H1 (cell line): ENCODE measurements around the gene SLC25A21. TPM values are rescaled to one million over a fixed set of nuclear protein-coding genes. Genes with fewer than 3 reads are reported as not detected.
A peak's percentile ranks its signal among the peaks of the same experiment; 100 is the strongest.

Experiments used
- CTCF ChIA-PET: fragments of 300-600 bp; sonication (Branson Sonifier 250); formaldehyde crosslinking; loops from one replicate; lab custom pipeline; 2021; ENCODE audit not compliant: partially characterized antibody; lab: Charles Lee
- POLR2A ChIA-PET: fragments of 300-600 bp; sonication (Branson Sonifier 250); formaldehyde crosslinking; loops from one replicate; lab custom pipeline; 2021; ENCODE audit warnings: inconsistent platforms; ENCODE audit not compliant: partially characterized antibody; lab: Charles Lee
- DNase-seq, 2 experiments: peaks; one replicate each; pipeline versions ENCODE4 v3.0.0 to v3.0.0-alpha.2; 2010 to 2022; ENCODE audit warnings: low spot score in 2 of 2, low read depth in 1 of 2, mixed read lengths in 1 of 2
- FAIRE-seq: peaks from 2 replicates; lab custom pipeline; 2011; peaks lifted over from hg19 to GRCh38; lab: Jason Lieb, UNC
- H2AFZ ChIP-seq: 2 replicates; pipeline ENCODE4 v1.8.1; 2012; ENCODE audit warnings: low read length, inconsistent platforms
- H2AK5ac ChIP-seq: 2 replicates; pipeline ENCODE4 v1.6.1; 2013; ENCODE audit warnings: low read depth, low read length
- H2BK120ac ChIP-seq: replicated peaks from 2 replicates; pipeline ENCODE3; 2013; ENCODE audit warnings: low read depth, low read length, inconsistent platforms
- H2BK12ac ChIP-seq: 2 replicates; pipeline ENCODE4 v1.6.1; 2013; ENCODE audit warnings: low read depth, low read length
- H2BK15ac ChIP-seq: 2 replicates; pipeline ENCODE4 v1.6.1; 2013; ENCODE audit warnings: low read length
- H2BK20ac ChIP-seq: 2 replicates; pipeline ENCODE4 v1.6.1; 2013; ENCODE audit warnings: low read length
- H2BK5ac ChIP-seq: 2 replicates; pipeline ENCODE4 v1.6.1; 2013; ENCODE audit warnings: low read depth, low read length
- H3K14ac ChIP-seq: 2 replicates; pipeline ENCODE4 v1.6.1; 2013; ENCODE audit warnings: inconsistent platforms; ENCODE audit not compliant: insufficient read length
- H3K18ac ChIP-seq: 2 replicates; pipeline ENCODE4 v1.6.1; 2013; ENCODE audit warnings: low read length; ENCODE audit errors: extremely low read depth
- H3K23ac ChIP-seq: 2 replicates; pipeline ENCODE4 v1.6.1; 2013; ENCODE audit warnings: inconsistent platforms; ENCODE audit not compliant: insufficient read length
- H3K23me2 ChIP-seq: 2 replicates; pipeline ENCODE4 v1.6.1; 2013; ENCODE audit warnings: low read depth, low read length
- H3K27ac ChIP-seq: 2 replicates; pipeline ENCODE4 v1.6.1; 2011; ENCODE audit warnings: low read depth, low read length, inconsistent platforms
- H3K27me3 ChIP-seq, 4 experiments: replicated peaks in 1 of 4; 1 replicate in 1 of 4; 2 replicates in 3 of 4; pipeline versions ENCODE4 v1.6.1 to v1.8.1; 2011 to 2013; ENCODE audit warnings: low read length in 3 of 4, mild to moderate bottlenecking in 3 of 4, inconsistent platforms in 2 of 4, mixed read lengths in 2 of 4, moderate library complexity in 1 of 4; ENCODE audit not compliant: control insufficient read depth in 3 of 4, insufficient read depth in 3 of 4; ENCODE audit errors: extremely low read depth in 1 of 4
- H3K36me3 ChIP-seq, 4 experiments: 2 replicates each; pipeline versions ENCODE4 v1.6.1 to v1.8.1; 2011 to 2013; ENCODE audit warnings: mild to moderate bottlenecking in 4 of 4, low read length in 3 of 4, moderate library complexity in 2 of 4, control low read depth in 1 of 4, inconsistent platforms in 1 of 4; ENCODE audit not compliant: insufficient read depth in 4 of 4, control insufficient read depth in 2 of 4
- H3K4ac ChIP-seq: replicated peaks from 2 replicates; pipeline ENCODE3; 2013; ENCODE audit warnings: low read length, low read depth, mixed read lengths, inconsistent platforms; ENCODE audit not compliant: insufficient read length
- H3K4me1 ChIP-seq, 4 experiments: replicated peaks in 1 of 4; 1 replicate in 1 of 4; 2 replicates in 3 of 4; pipeline versions ENCODE4 v1.6.1 to v1.8.1; 2011 to 2013; ENCODE audit warnings: low read length in 3 of 4, inconsistent platforms in 2 of 4, mixed read lengths in 1 of 4; ENCODE audit not compliant: insufficient read depth in 4 of 4, control insufficient read depth in 3 of 4
- H3K4me2 ChIP-seq, 2 experiments: 2 replicates each; pipeline versions ENCODE4 v1.6.1 to v1.8.1; 2011 to 2013; ENCODE audit warnings: low read depth in 2 of 2, low read length in 2 of 2, control low read depth in 1 of 2, inconsistent platforms in 1 of 2, mild to moderate bottlenecking in 1 of 2; ENCODE audit not compliant: insufficient read depth in 1 of 2
- H3K4me3 ChIP-seq, 4 experiments: fragments of 200-600, 300-600 bp in 1 of 4; sonication (generic), shearing (Covaris generic), sonication (Bioruptor Twin) in 1 of 4; 2 replicates each; pipeline versions ENCODE4 v1.5.1 to v1.8.1; 2011 to 2016; ENCODE audit warnings: low read length in 4 of 4, low read depth in 3 of 4, control low read depth in 2 of 4, inconsistent platforms in 2 of 4, mild to moderate bottlenecking in 2 of 4, mixed read lengths in 1 of 4, moderate library complexity in 1 of 4; ENCODE audit not compliant: insufficient read depth in 2 of 4; ENCODE audit errors: extremely low read depth in 1 of 4
- H3K56ac ChIP-seq: replicated peaks from 2 replicates; pipeline ENCODE3; 2013; ENCODE audit warnings: low read depth, mild to moderate bottlenecking, mixed read lengths, low read length, inconsistent platforms; ENCODE audit not compliant: insufficient read length
- H3K79me1 ChIP-seq: 2 replicates; pipeline ENCODE4 v1.6.1; 2013; ENCODE audit warnings: low read depth, low read length, control low read depth
- H3K79me2 ChIP-seq, 2 experiments: 2 replicates each; pipeline versions ENCODE4 v1.6.1 to v1.8.1; 2012 to 2013; ENCODE audit warnings: low read length in 2 of 2, mild to moderate bottlenecking in 2 of 2, inconsistent platforms in 1 of 2; ENCODE audit not compliant: insufficient read depth in 2 of 2, control insufficient read depth in 1 of 2
- H3K9ac ChIP-seq, 4 experiments: replicated peaks in 1 of 4; 1 replicate in 1 of 4; 2 replicates in 3 of 4; pipeline versions ENCODE4 v1.6.1 to v1.8.1; 2011 to 2013; ENCODE audit warnings: low read depth in 3 of 4, low read length in 3 of 4, control low read depth in 2 of 4, mild to moderate bottlenecking in 2 of 4, moderate library complexity in 2 of 4, inconsistent platforms in 1 of 4; ENCODE audit errors: extremely low read depth in 1 of 4
- H3K9me3 ChIP-seq, 2 experiments: 2 replicates each; pipeline versions ENCODE4 v1.6.1 to v1.8.1; 2012 to 2013; ENCODE audit warnings: mild to moderate bottlenecking in 2 of 2, moderate library complexity in 2 of 2, control low read depth in 1 of 2, inconsistent platforms in 1 of 2, low read depth in 1 of 2, low read length in 1 of 2, mixed read lengths in 1 of 2; ENCODE audit not compliant: insufficient read depth in 2 of 2
- H4K20me1 ChIP-seq, 2 experiments: replicated peaks in 1 of 2; 2 replicates each; pipeline versions ENCODE3 to v1.8.1; 2011 to 2013; ENCODE audit warnings: inconsistent platforms in 2 of 2, low read length in 2 of 2, mild to moderate bottlenecking in 1 of 2; ENCODE audit not compliant: insufficient read depth in 2 of 2, control insufficient read depth in 1 of 2
- H4K5ac ChIP-seq: 2 replicates; pipeline ENCODE4 v1.6.1; 2013; ENCODE audit warnings: low read length, low read depth, mixed read lengths, inconsistent platforms; ENCODE audit not compliant: insufficient read length
- H4K8ac ChIP-seq: 2 replicates; pipeline ENCODE4 v1.8.0; 2013; ENCODE audit warnings: mild to moderate bottlenecking, moderate library complexity, low read length, inconsistent platforms; ENCODE audit not compliant: insufficient read depth; ENCODE audit errors: extremely low read depth
- H4K91ac ChIP-seq: replicated peaks from 2 replicates; pipeline ENCODE3; 2013; ENCODE audit warnings: low read length, mixed read lengths, inconsistent platforms; ENCODE audit not compliant: insufficient read length
- CREB1 ChIP-seq: IDR thresholded peaks from 2 replicates; pipeline ENCODE4 v1.6.1; 2012; ENCODE audit warnings: inconsistent platforms
- WGBS, 2 experiments: shearing (Covaris generic) in 1 of 2; methylation state at CpG; one replicate each; pipeline versions ENCODE4 v1.1.6 to v1.1.7; 2013 to 2015; ENCODE audit warnings: low lambda C conversion rate in 2 of 2, mixed read lengths in 2 of 2, inconsistent platforms in 1 of 2, low coverage in 1 of 2, missing lambda C conversion rate in 1 of 2; ENCODE audit not compliant: insufficient replicate concordance in 2 of 2, insufficient coverage in 1 of 2, insufficient read length in 1 of 2; ENCODE audit errors: extremely low coverage in 1 of 2, missing lambda C conversion rate in 1 of 2; 5-methylcytosine and 5-hydroxymethylcytosine counted together
- polyA plus RNA-seq, 7 experiments: library from polyadenylated mRNA; depleted of rRNA in 3 of 7; stranded (reverse) in 5 of 7; unstranded in 2 of 7; fragments of >200 nt in 5 of 7; fragments of 200-250 nt in 2 of 7; gene quantifications; 1 replicate in 5 of 7; 2 replicates in 1 of 7; 4 replicates in 1 of 7; pipeline versions ENCODE4 v1.2.1 to v1.2.3, GENCODE V29; 2011 to 2013; ENCODE audit warnings: missing spikeins in 2 of 7, mixed read lengths in 2 of 7
- total RNA-seq: library from RNA; stranded (reverse); fragmentation: NEBNext Ultra II Directional; extraction: Animal tissue kit (Norgen Biotek cat#: 25700); gene quantifications from 2 replicates; pipeline ENCODE4 v1.2.1, GENCODE V29; 2021

The SLC25A21 gene
- total and polyA plus RNA-seq, 2 of the 8 experiments (the other 6 are each of a cell fraction or from before 2014, with no cell fraction given): 6.9 to 15.7 TPM

DNA sequence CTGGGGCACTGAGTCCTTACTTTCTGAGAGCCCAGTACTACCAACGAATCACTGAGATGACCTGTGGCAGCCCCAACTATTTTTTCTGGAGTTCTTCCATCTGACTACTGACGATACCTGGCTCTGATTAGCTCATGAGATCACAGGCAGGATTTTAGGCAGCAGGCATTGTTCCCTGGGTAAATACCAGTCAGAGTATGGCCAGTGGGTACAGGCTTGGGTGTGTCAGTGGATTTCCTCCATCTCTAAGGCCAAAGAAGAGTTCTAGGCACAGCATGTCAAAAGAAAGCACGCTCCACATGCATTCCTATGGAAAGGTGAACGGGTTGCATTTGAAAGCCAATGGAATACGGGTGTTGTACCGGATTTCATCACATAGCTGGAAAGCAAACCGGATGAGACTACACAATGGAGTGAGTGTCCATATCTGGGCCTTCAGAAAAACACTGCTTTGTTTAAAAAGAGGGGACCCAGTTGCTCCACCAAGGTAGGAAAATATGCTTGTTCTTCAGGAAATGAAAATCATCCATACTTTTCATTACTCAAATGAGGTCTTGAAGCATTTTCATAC, 455.7 kb downstream of the SLC25A21 start:
- Histone ChIP-seq H4K20me1 (no peaks in the 10 kb centered on the region), H3K79me2 (no peaks in the 10 kb centered on the region), H3K79me1 (no peaks in the 10 kb centered on the region), H3K18ac (no peak overlapping the region), H3K4ac (no peak overlapping the region), H2BK120ac (no peak overlapping the region), H4K91ac (no peak overlapping the region), H3K36me3 (no peaks in the 10 kb centered on the region), H2AK5ac (0 out of 2 replicates have a peak overlapping the region, but pooled peaks have one; percentile 26), H2AFZ (no peak overlapping the region), H3K27me3 (no peaks in the 10 kb centered on the region), H2BK15ac (no peak overlapping the region), H3K14ac (no peak overlapping the region), H3K4me2 (no peak overlapping the region), H4K8ac (no peak overlapping the region), H3K56ac (no peak overlapping the region), H4K5ac (no peak overlapping the region), H3K9ac (no peak overlapping the region), H2BK20ac (no peak overlapping the region), H3K23ac (no peak overlapping the region), H2BK12ac (no peak overlapping the region), H3K27ac (no peak overlapping the region), H3K4me3 (no peak overlapping the region), H2BK5ac (no peak overlapping the region), H3K23me2 (no peaks in the 10 kb centered on the region), H3K4me1 (peaks cover 0 to 8% (median 6%) of the 10 kb centered on the region in 4 experiments; a peak in 6 of 7 replicates), H3K9me3 (no peaks in the 10 kb centered on the region)
- no peak for FAIRE-seq
- DNase-seq: no peak
- 86% methylated on average over 7 of the region's 7 CpGs; no CpG with 5 or more reads in 1 of the 2 experiments for WGBS, 2 experiments
- POLR2A ChIA-PET: interaction anchor here (1.1 to 1.2 kb wide), 2 partner anchors 15 to 21 kb away, joined by 3 to 4 read pairs; no protein-coding TSS in a partner anchor
- CTCF ChIA-PET: interaction anchor here (0.7 to 2.2 kb wide), 10 partner anchors 8 to 433 kb away, joined by 3 to 7 read pairs (median 4); no protein-coding TSS in a partner anchor
- TF ChIP-seq CREB1: no peak
